Eye (tissue), 1 donor: Measurements from ENCODE around the gene RAB44.
"Not testable (repeated sequence)": the region's sequence is repeated elsewhere in the genome, so short reads cannot be mapped to it uniquely, and the experiment has no call there.

ENCODE experiments used
- DNase-seq: peaks from one replicate; pipeline ENCODE4 v3.0.0-alpha.2; 2015

RAB44 gene

DNA sequence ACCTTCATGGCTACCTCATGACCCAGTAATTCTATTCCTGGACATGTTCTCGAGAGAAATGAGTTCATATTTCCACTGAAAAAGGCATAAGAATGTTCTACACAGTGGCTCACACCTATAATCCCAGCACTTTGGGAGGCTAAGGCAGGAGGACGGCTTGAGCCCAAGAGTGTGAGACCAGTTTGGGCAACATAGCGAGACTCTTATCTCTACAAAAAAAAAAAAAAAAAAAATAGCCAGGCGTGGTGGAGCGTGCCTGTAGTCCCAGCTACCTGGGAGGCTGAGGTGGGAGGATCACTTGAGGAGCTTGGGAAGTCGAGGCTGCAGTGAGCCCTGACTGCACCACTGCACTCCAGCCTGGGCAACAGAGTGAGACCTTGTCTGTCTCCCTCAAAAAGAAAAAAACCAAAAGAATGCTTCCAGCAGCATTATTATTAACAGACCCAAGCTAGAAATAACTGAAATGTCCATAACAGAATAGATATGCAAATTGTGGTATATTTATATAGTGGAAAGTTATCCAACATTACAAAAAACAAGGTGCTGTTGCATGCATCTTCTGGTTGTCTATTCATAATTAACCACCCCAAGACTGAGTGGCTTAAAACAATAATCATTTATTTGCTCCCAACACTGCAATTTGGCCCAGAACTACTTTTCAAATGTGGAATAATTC lies 9.4 kb upstream of the RAB44 start:
- DNase-seq, result no peak

DNA sequence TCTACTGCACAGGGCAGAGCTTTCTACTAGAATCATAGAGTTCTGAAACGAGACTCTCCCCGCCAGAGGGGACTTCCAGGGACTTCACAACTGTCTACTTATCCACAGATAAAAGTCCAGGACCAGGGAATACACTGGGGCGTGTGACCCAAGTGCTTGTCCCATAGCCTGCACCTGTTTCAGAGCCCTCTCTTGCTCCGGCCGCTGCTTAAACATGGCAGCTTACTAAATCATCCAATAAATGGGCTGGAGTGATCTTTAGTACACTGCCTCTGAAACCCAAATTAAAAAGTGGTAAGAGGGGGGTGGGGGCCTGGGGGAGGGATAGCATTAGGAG lies 8.9 kb upstream of the RAB44 start:
- no peak for DNase-seq

- DNase-seq, result no peak
These were observed 6.6 kb upstream of the RAB44 start for GRCh38 chr6:36691011-36691410.

GRCh38 chr6:36691612-36692011 lies 6.0 kb upstream of the RAB44 start:
- no peak for DNase-seq

GRCh38 chr6:36692220-36692619 lies 5.4 kb upstream of the RAB44 start:
- no peak for DNase-seq

DNA sequence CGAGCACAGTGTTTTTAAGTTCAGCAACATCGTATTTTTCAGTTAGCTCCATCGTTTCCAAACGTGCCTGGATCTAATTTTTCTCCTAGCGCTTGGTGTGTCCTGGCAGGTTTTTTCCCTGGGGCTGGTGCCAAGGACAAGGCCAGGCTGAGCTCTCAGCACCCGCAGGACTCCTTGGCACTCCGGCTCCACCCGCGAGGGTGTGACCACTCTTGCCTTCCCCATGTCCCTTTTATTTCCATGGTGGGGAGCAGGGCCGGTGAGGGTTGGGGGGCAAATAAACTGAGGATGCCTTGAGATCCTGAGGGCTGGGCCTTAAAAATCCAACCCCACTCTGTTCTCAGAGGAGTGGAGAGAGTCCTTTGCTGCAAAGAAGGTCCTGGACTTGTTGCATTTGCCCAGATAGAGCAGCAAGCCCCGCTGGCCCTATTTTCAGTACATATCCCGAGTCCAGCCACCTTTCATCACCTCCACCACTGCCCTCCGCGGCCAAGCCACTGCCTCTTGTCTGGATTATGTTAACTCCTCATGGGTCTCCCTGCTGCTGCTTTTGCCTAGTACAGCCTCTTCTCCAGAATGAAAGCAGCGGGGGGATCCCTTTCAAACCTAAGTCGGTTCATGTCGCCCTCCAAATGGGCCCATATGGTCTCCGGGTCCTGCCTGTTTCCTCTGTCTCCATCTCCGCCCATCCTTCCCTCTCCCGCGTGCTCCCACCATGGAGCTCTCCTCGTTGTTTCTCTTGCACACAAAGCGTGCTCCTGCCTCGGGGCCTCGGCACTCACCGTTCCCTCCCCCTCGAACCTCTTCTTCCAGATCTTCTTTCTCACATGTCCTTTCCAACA lies 4.5 kb upstream of the RAB44 start:
- DNase-seq, result no peak

GRCh38 chr6:36694616-36695015 lies 3.0 kb upstream of the RAB44 start:
- no peak for DNase-seq

DNA sequence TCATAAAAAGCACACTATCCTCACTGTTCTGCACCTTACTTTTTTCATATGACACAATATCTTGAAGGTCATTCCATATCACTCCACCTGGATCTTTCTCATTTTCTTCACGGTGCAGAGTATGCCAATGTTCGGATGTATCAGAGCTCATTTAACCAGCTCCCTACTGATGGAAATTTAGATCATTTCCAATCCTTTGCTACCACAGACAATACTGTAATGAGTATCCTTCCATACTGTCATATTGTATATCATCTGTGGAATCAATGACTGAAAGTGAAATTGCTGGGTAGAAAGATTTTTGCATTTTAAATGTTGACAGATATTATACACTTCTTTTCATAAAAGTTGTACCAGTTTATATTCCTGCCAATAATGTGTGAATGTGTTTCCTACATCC lies 2.2 kb upstream of the RAB44 start:
- DNase-seq, result no peak

DNA sequence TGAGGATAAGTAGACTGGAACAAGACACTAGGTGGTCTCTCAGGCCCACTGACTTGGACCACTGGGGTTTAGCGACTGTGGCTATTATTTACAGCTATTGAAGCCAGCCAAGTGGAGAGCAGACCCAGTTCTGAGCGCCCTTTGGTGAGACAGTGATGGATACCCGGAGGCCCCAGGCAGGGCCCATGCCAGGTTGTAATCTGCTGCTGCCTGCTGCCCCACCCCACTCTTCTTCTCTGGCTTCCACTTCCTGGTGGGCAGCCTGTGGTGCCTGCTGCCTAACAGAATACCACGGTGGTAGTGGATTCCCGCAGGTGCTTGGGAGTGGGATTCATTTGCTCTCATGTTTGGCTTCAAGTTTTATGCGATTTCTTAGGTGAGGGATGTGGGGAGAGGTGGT lies 570 bp downstream of the RAB44 start:
- no peak for DNase-seq

- DNase-seq, result no peak
These were observed 1.2 kb downstream of the RAB44 start for GRCh38 chr6:36698871-36699271.

GRCh38 chr6:36699348-36699747 lies 1.7 kb downstream of the RAB44 start:
- DNase-seq, result no peak

DNA sequence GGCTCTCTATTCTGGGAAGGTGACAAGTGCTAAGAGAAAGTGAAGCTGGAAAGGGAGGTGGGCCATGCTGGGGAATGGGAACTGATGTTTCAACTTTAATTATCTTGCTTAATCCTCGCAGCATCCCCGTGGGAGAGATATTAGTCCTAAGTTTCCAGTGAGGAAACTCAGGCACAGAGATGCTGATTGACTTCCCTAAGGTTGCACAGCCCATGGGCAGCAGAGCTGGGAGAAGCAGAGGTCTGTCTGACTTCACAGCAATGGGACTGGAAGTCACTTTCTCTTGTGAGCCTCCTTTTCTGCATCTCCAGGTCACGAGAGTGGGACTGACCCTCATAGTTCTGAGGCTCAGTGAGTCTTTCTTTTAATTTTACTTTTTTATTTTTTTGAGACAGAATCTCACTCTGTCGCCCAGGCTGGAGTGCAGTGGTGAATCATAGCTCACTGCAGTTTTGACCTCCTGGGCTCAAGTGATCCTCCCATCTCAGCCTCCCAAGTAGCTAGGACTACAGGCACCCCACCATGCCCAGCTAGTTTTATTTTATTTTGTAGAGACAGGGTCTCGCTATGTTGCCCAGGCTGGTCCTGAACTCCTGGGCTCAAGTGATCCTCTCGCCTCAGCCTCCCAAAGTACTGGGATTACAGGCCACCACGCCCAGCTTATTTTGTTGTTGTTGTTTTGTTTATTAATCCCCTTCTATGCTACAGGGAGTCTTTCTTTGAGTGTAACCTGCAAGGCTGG lies 2.6 kb downstream of the RAB44 start:
- no peak for DNase-seq

GRCh38 chr6:36700831-36701230 lies 3.2 kb downstream of the RAB44 start:
- DNase-seq, result no peak

GRCh38 chr6:36701401-36701991 lies 3.9 kb downstream of the RAB44 start:
- no peak for DNase-seq

GRCh38 chr6:36702656-36703055 lies 5.0 kb downstream of the RAB44 start:
- no peak for DNase-seq

GRCh38 chr6:36703081-36703606 lies 5.5 kb downstream of the RAB44 start:
- no peak for DNase-seq

DNA sequence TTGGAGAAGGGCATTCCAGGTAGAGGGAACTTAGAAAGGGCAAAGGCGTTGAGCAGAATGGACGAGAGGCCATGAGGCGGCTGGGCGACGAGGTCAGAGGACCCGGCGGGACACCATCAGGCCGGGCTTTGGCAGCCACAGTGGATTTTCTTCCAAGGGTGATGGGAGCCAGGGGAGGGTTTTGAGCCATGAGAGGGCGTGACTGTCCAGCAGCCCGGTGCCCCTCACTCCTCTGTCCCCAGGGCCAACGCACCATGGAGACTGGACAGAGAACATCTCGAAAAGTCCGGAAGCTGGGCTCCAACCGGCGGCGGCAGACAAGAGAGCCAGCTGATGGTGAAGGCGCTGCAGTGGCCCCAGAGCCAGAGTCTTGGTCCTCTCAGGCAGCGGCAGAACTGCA lies 6.4 kb downstream of the RAB44 start:
- DNase-seq, result no peak

DNA sequence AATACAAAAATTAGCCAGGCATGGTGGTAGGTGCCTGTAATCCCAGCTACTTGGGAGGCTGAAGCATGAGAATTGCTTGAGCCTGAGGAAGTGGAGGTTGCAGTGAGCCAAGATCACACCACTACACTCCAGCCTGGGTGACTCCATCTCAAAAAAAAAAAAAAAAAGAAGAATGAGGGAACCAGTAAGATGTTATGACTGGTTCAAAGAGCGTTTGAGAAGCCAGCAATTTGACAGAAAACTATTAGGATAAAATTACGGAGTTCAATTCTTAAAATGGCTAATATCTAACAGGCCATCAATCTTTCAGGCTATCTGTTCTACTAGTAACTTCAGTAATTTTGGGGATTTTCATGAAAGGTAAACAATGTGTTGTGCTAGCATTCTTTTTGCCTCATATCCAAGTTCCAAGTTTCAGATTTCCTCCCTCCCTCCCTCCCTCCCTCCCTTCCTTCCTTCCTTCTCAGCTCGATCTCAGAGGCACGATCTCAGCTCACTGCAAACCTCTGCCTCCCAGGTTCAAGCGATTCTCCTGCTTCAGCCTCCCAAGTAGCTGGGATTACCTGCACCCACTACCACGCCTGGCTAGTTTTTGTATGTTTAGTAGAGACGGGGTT lies 7.4 kb downstream of the RAB44 start:
- not testable (repeated sequence) for DNase-seq

DNA sequence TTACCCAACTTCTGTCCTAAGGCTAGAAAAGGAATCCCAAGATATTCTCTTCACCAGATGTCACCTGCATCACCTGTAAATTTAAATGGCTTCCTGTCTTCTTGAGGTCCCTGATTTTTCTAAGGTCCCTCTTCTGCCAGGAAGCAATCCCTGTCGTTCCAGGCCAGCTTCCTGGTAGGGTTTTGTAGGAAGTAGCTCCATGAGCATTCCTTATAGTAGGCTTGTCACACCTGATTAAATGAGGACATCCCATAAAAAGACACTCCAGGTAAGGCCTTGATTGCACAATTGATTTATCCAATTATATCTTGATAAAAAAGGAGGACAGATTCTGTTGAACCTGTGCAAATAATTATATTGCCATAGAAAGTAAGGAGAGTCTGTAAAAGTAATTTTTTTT lies 8.7 kb downstream of the RAB44 start:
- DNase-seq, result no peak

- DNase-seq, result no peak
These were observed 15.2 kb downstream of the RAB44 start for GRCh38 chr6:36712816-36713215.

GRCh38 chr6:36713846-36714245 lies 16.2 kb downstream of the RAB44 start:
- no peak for DNase-seq

DNA sequence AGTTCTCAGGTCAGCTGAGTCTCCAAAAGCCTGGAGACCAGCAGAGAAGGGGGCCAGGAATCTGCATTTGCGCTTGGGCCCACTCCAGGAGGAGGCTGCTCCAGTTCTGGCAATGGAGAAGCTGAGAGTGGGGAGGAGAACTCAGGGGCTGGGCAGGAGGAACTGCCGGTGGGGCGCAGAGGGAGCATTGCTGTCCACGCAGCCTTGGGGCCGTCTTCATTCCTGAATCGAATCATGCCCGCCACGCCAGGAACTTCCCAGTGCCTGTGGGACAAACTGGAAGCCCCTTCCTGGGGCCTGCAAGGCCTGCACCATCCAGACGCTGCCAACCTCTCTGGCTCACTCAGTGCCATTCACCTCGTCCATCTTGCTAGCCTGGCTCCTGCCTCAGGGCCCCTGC lies 16.9 kb downstream of the RAB44 start:
- DNase-seq, result no peak

DNA sequence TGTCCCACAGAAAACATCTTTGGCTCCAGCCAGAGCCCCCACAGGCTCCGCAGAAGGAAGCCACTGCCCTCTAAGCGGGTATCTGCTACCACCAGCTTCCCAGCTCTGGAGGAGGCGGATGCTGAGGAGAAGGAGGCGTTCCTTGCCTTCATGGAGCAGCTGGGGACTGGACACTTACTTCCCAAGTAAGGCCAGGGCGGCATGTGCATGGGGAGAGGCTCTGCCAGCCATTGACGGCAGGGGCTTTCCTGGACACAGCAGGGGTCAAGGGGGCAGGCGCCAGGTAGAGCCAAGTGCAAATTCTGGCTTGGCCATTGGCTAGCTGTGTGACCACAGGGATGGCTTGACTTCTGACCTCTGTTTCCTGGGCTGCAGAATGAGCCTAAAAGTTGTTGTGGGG lies 17.8 kb downstream of the RAB44 start:
- DNase-seq, result no peak
